Mucosa of descending colon (tissue), 3 donors: ENCODE measurements around the gene PLEKHA7. TPM values are rescaled to one million over a fixed set of nuclear protein-coding genes. Genes with fewer than 3 reads are reported as not detected.

Source experiments
- ATAC-seq: fragments of 200-7000 bp; cut with Tn5 transposase; one replicate; pipeline ENCODE4 v1.9.1; 2020; ENCODE audit warnings: mild to moderate bottlenecking, moderate library complexity
- DNase-seq, 3 donors: peaks; one replicate each; pipeline ENCODE4 v3.0.0-alpha.2; 2020
- H3K36me3 ChIP-seq: fragments of 200-600 bp; one replicate; pipeline ENCODE4 v1.8.0; 2021; ENCODE audit warnings: low read depth, mild to moderate bottlenecking
- H3K4me1 ChIP-seq: fragments of 200-600 bp; one replicate; pipeline ENCODE4 v1.8.0; 2021; ENCODE audit warnings: low read depth, mild to moderate bottlenecking
- H3K4me3 ChIP-seq: fragments of 200-600 bp; one replicate; pipeline ENCODE4 v1.8.0; 2021; ENCODE audit warnings: mild to moderate bottlenecking
- H3K9me3 ChIP-seq: fragments of 200-600 bp; one replicate; pipeline ENCODE4 v1.8.0; 2021; ENCODE audit warnings: mild to moderate bottlenecking
- CTCF ChIP-seq: fragments of 200-600 bp; IDR thresholded peaks from one replicate; pipeline ENCODE4 v1.8.0; 2022; ENCODE audit warnings: antibody characterized with exemption, mild to moderate bottlenecking
- intact Hi-C, 2 donors: fragments of 100-400 bp; cut with DNase I in 1 of 2; cut with micrococcal nuclease in 1 of 2; formaldehyde crosslinking; loops; one replicate each; pipeline versions ENCODE4 v1.11.0 to v1.11.1; 2022; cut with DNase I, micrococcal nuclease
- total RNA-seq, 3 donors: library from RNA; stranded (reverse); fragmentation: NEBNext Ultra II Directional in 2 of 3; extraction: Animal tissue kit (Norgen Biotek cat#: 25700) in 2 of 3; gene quantifications; one replicate each; pipeline versions ENCODE4 v1.2.1 to v1.2.4, GENCODE V29; 2021 to 2023
- donor health status: DM: no; HTN: no; CAD: no; lungs with moderate emphysema.
- donor health status: DM: no; HTN: no; CAD: no.
- donor health status: DM: no; HTN: yes; CAD: no.

The PLEKHA7 gene
- total RNA-seq, 3 donors from 2014 or later: 67.0 to 120 (median 99.6) TPM

- ATAC-seq (no peak), DNase-seq (no peak)
- Histone ChIP-seq H3K4me1 (no peaks in the 10 kb centered on the region), H3K9me3 (no peaks in the 10 kb centered on the region), H3K4me3 (no peak overlapping the region), H3K36me3 (no peaks in the 10 kb centered on the region)
- intact Hi-C loops: no loop called here
- no peak for TF ChIP-seq CTCF
These were observed 239.1 kb downstream of the PLEKHA7 start for GRCh38 chr11:16774936-16775613.

GRCh38 chr11:16773981-16774935 is 240.0 kb downstream of the PLEKHA7 start:
- Histone ChIP-seq H3K4me3 (no peak overlapping the region), H3K4me1 (no peaks in the 10 kb centered on the region), H3K9me3 (no peaks in the 10 kb centered on the region), H3K36me3 (no peaks in the 10 kb centered on the region)
- ATAC-seq: no peak
- DNase-seq: no peak
- TF ChIP-seq CTCF: no peak
- intact Hi-C loops: no loop called here

GRCh38 chr11:16772141-16772512 is 242.1 kb downstream of the PLEKHA7 start:
- Histone ChIP-seq H3K9me3 (no peaks in the 10 kb centered on the region), H3K4me1 (no peaks in the 10 kb centered on the region), H3K36me3 (no peaks in the 10 kb centered on the region), H3K4me3 (no peak overlapping the region)
- no peak for TF ChIP-seq CTCF
- no peak for ATAC-seq
- DNase-seq: no peak
- intact Hi-C loops: no loop called here

GRCh38 chr11:16771350-16772140 is 242.7 kb downstream of the PLEKHA7 start:
- H3K36me3 ChIP-seq: no peaks in the 10 kb centered on the region
- no peak for TF ChIP-seq CTCF
- DNase-seq (no peak), ATAC-seq (no peak)
- no peak overlapping the region for H3K4me3 ChIP-seq
- H3K9me3 ChIP-seq: no peaks in the 10 kb centered on the region
- H3K4me1 ChIP-seq: no peaks in the 10 kb centered on the region
- intact Hi-C loops: no loop called here

GRCh38 chr11:16770016-16770415 is 244.2 kb downstream of the PLEKHA7 start:
- DNase-seq: no peak
- peak; percentile 14 for ATAC-seq
- H3K4me3 ChIP-seq: no peak overlapping the region
- no peaks in the 10 kb centered on the region for H3K36me3 ChIP-seq
- H3K4me1 ChIP-seq: no peaks in the 10 kb centered on the region
- no peaks in the 10 kb centered on the region for H3K9me3 ChIP-seq
- TF ChIP-seq CTCF: no peak
- intact Hi-C loops: no loop called here
